ENCODE results near the gene DLK2.
A peak's percentile ranks its signal among the peaks of the same experiment; 100 is the strongest.

DLK2 gene

GRCh38 chr6:43453831-43454230, 1.5 kb downstream of the DLK2 start:
- no peak for DNase-seq

GRCh38 chr6:43452896-43453295, 2.5 kb downstream of the DLK2 start:
- DNase-seq = no peak

- DNase-seq = no peak
Observed at GRCh38 chr6:43451939-43452338, 3.4 kb downstream of the DLK2 start.

GRCh38 chr6:43451348-43451747, 4.0 kb downstream of the DLK2 start:
- DNase-seq = no peak

- DNase-seq = no peak
Observed at GRCh38 chr6:43450699-43451131, 4.6 kb downstream of the DLK2 start.

- DNase-seq = no peak
Observed at GRCh38 chr6:43448916-43449315, 6.4 kb downstream of the DLK2 start.

- DNase-seq = no peak
Observed at GRCh38 chr6:43447604-43448003, 7.7 kb downstream of the DLK2 start.

- DNase-seq = no peak
Observed at GRCh38 chr6:43445576-43445975, 9.8 kb downstream of the DLK2 start.

GRCh38 chr6:43444582-43444981, 10.8 kb downstream of the DLK2 start:
- no peak for DNase-seq

GRCh38 chr6:43444036-43444435, 11.3 kb downstream of the DLK2 start:
- no peak for DNase-seq

- DNase-seq = no peak
Observed at GRCh38 chr6:43442935-43443334, 12.4 kb downstream of the DLK2 start.

- no peak for DNase-seq
Observed at GRCh38 chr6:43437700-43438099, 17.6 kb downstream of the DLK2 start.

GRCh38 chr6:43436577-43437282, 18.6 kb downstream of the DLK2 start:
- peak; percentile 67 for DNase-seq

- no peak for DNase-seq
Observed at GRCh38 chr6:43435682-43436437, 19.5 kb downstream of the DLK2 start.

- DNase-seq = no peak
Observed at GRCh38 chr6:43434943-43435342, 20.4 kb downstream of the DLK2 start.

GRCh38 chr6:43434001-43434840, 21.1 kb downstream of the DLK2 start:
- DNase-seq = no peak

GRCh38 chr6:43433148-43433547, 22.2 kb downstream of the DLK2 start:
- DNase-seq = no peak

GRCh38 chr6:43432009-43432945, 23.1 kb downstream of the DLK2 start:
- no peak for DNase-seq

- DNase-seq = no peak
Observed at GRCh38 chr6:43428874-43429273, 26.5 kb downstream of the DLK2 start.

GRCh38 chr6:43428112-43428570, 27.2 kb downstream of the DLK2 start:
- no peak for DNase-seq

GRCh38 chr6:43427406-43428111, 27.8 kb downstream of the DLK2 start, which contains the start of gene ABCC10:
Gene ABCC10, plus strand, starts transcription at chr6:43427541. Its CDS starts 438 bp downstream, at chr6:43427979.
- DNase-seq = peak; percentile 96
